ENCODE results near the gene GNA12.

GNA12 gene

GRCh38 chr7:2774280-2774679 lies 69.8 kb downstream of the GNA12 start:
- TF ChIP-seq, protein P1, sequence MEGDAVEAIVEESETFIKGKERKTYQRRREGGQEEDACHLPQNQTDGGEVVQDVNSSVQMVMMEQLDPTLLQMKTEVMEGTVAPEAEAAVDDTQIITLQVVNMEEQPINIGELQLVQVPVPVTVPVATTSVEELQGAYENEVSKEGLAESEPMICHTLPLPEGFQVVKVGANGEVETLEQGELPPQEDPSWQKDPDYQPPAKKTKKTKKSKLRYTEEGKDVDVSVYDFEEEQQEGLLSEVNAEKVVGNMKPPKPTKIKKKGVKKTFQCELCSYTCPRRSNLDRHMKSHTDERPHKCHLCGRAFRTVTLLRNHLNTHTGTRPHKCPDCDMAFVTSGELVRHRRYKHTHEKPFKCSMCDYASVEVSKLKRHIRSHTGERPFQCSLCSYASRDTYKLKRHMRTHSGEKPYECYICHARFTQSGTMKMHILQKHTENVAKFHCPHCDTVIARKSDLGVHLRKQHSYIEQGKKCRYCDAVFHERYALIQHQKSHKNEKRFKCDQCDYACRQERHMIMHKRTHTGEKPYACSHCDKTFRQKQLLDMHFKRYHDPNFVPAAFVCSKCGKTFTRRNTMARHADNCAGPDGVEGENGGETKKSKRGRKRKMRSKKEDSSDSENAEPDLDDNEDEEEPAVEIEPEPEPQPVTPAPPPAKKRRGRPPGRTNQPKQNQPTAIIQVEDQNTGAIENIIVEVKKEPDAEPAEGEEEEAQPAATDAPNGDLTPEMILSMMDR (IDR thresholded peaks at IDR 0.05; ENCODE audit: low read depth, low read length) = no peak
- H3K4me3 ChIP-seq (ENCODE audit: low read depth, low read length) = no peak overlapping the region

DNA sequence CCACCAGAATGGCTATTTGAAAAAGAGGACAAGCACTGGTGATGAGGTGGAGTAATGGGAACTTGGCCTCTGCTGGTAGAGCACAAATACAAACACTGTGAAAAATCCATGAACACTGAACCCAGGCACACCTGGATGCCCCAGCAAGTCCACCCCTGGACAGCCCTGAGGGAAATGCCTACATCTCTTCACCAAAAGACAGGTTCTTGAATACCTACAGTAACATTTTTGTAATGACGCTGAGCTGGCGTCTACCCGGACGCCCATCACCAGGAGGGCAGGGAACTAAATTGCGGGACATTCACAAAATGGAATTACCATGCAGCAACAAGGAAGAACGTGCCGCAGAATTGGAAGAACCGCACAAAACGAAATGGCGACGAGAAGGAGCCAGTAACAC lies 70.5 kb downstream of the GNA12 start:
- no peak overlapping the region for H3K4me3 ChIP-seq (ENCODE audit: low read depth, low read length)
- TF ChIP-seq, protein P1 (IDR thresholded peaks at IDR 0.05; ENCODE audit: low read depth, low read length) = no peak

GRCh38 chr7:2771274-2771731 lies 72.8 kb downstream of the GNA12 start:
- no peak overlapping the region for H3K4me3 ChIP-seq (ENCODE audit: low read depth, low read length)
- TF ChIP-seq, protein P1 (IDR thresholded peaks at IDR 0.05; ENCODE audit: low read depth, low read length) = no peak

- TF ChIP-seq, protein P1 (IDR thresholded peaks at IDR 0.05; ENCODE audit: low read depth, low read length) = no peak
- H3K4me3 ChIP-seq (ENCODE audit: low read depth, low read length) = no peak overlapping the region
Observed at GRCh38 chr7:2764621-2765020, 79.5 kb downstream of the GNA12 start.

- no peak overlapping the region for H3K4me3 ChIP-seq (ENCODE audit: low read depth, low read length)
- TF ChIP-seq, protein P1 (IDR thresholded peaks at IDR 0.05; ENCODE audit: low read depth, low read length) = no peak
Observed at GRCh38 chr7:2763597-2763996, 80.5 kb downstream of the GNA12 start.

- TF ChIP-seq, protein P1 (IDR thresholded peaks at IDR 0.05; ENCODE audit: low read depth, low read length) = no peak
- no peak overlapping the region for H3K4me3 ChIP-seq (ENCODE audit: low read depth, low read length)
Observed at GRCh38 chr7:2761801-2762497, 82.2 kb downstream of the GNA12 start.

- TF ChIP-seq, protein P1 (IDR thresholded peaks at IDR 0.05; ENCODE audit: low read depth, low read length) = no peak
- H3K4me3 ChIP-seq (ENCODE audit: low read depth, low read length) = no peak overlapping the region
Observed at GRCh38 chr7:2761131-2761624, 82.9 kb downstream of the GNA12 start.
